Transverse colon (tissue), 4 donors: ENCODE data around the gene PJA1.

Experiments used
- CTCF ChIP-seq, 5 experiments: fragments of 200-600 bp in 3 of 5; fragments of 450-650 bp in 2 of 5; sonication (generic) in 3 of 5; IDR thresholded peaks; 1 replicate in 2 of 5; 2 replicates in 3 of 5; pipeline ENCODE4 v1.5.1; 2016 to 2017; ENCODE audit warnings: antibody characterized with exemption in 5 of 5, inconsistent platforms in 3 of 5, mild to moderate bottlenecking in 2 of 5, moderate library complexity in 1 of 5
- EP300 ChIP-seq: sonication (generic); formaldehyde crosslinking; IDR thresholded peaks from one replicate; pipeline ENCODE4 v1.6.1; 2017; ENCODE audit warnings: antibody characterized with exemption, low read depth
- POLR2A ChIP-seq: fragments of 450-650 bp; IDR thresholded peaks from one replicate; pipeline ENCODE4 v1.6.1; 2016; ENCODE audit warnings: antibody characterized with exemption, mild to moderate bottlenecking, moderate library complexity
- POLR2AphosphoS5 ChIP-seq, 3 donors: sonication (generic); formaldehyde crosslinking; IDR thresholded peaks; one replicate each; pipeline ENCODE4 v1.6.1; 2016; ENCODE audit warnings: antibody characterized with exemption in 3 of 3

GRCh38 chrX:69162361-69162865 is 2.8 kb downstream of the PJA1 start:
- no peak for TF ChIP-seq CTCF (IDR thresholded peaks at IDR 0.05)
- no peak for TF ChIP-seq POLR2A
- no peak for TF ChIP-seq EP300
- TF ChIP-seq POLR2AphosphoS5 (IDR thresholded peaks at IDR 0.05): no peak
